ENCODE results near the gene WDR59. TPM values are rescaled to one million over a fixed set of nuclear protein-coding genes. Genes with fewer than 3 reads are reported as not detected.

Gene WDR59
- total and polyA plus RNA-seq, 3 donors from 2014 or later: 47.6 to 73.8 (median 55.0) TPM

DNA sequence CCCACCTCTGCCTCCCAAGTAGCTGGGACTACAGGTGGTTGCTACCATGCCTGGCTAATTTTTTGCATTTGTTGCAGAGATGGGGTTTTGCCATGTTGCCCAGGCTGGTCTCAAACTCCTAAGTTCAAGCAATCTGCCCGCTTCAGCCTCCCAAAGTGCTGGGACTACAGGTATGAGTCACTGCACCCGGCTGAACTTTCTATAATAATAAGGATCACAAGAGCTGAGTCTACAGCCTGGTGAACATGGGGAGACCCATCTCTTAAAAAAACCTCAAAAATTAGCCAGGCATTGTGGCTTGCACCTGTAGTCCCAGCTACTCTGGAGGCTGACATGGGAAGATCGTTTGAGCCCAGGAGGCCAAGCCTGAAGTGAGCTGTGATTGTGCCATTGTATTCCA, 53.5 kb downstream of the WDR59 start:
- no peak overlapping the region for H3K27ac ChIP-seq
- intact Hi-C loops (cut with DNase I; ENCODE audit: low total_unique reads): no loop called here

GRCh38 chr16:74929636-74930035, 55.3 kb downstream of the WDR59 start:
- TF ChIP-seq POLR2A (IDR thresholded peaks at IDR 0.05) (no peak), CTCF (IDR thresholded peaks at IDR 0.05) (no peak)
- 99 to 100% methylated on average over 2 of the region's 2 CpGs for WGBS, 2 donors
- no peak overlapping the region for H3K27ac ChIP-seq
- H3K36me3 ChIP-seq (ENCODE audit: low read depth, missing control alignments): no peaks in the 10 kb centered on the region
- intact Hi-C loops (cut with DNase I; ENCODE audit: low total_unique reads): no loop called here
- H3K4me1 ChIP-seq: no peaks in the 10 kb centered on the region
- H3K4me3 ChIP-seq: no peak overlapping the region
- no peaks in the 10 kb centered on the region for H3K9me3 ChIP-seq
- no peak for DNase-seq
- no peaks in the 10 kb centered on the region for H3K27me3 ChIP-seq

More for the DNA sequence above, 53.5 kb downstream of the WDR59 start:
- H3K36me3 ChIP-seq (ENCODE audit: low read depth, missing control alignments): no peaks in the 10 kb centered on the region
- 92 to 98% methylated on average over 3 of the region's 3 CpGs for WGBS, 2 donors
- H3K9me3 ChIP-seq: no peaks in the 10 kb centered on the region
- H3K4me1 ChIP-seq: no peaks in the 10 kb centered on the region
- no peak overlapping the region for H3K4me3 ChIP-seq
- TF ChIP-seq CTCF (IDR thresholded peaks at IDR 0.05): no peak
- TF ChIP-seq POLR2A (IDR thresholded peaks at IDR 0.05): no peak
- DNase-seq: no peak
- no peaks in the 10 kb centered on the region for H3K27me3 ChIP-seq

- Histone ChIP-seq H3K27ac (no peak overlapping the region), H3K9me3 (no peaks in the 10 kb centered on the region), H3K4me3 (no peak overlapping the region), H3K36me3 (ENCODE audit: low read depth, missing control alignments) (no peaks in the 10 kb centered on the region), H3K4me1 (no peaks in the 10 kb centered on the region), H3K27me3 (no peaks in the 10 kb centered on the region)
- intact Hi-C loops (cut with DNase I; ENCODE audit: low total_unique reads): no loop called here
- no peak for DNase-seq
- no peak for TF ChIP-seq POLR2A (IDR thresholded peaks at IDR 0.05)
- no peak for TF ChIP-seq CTCF (IDR thresholded peaks at IDR 0.05)
- WGBS, 2 donors: 86 to 87% methylated on average over 3 of the region's 3 CpGs
Measured at GRCh38 chr16:74926805-74927204, 58.1 kb downstream of the WDR59 start.

DNA sequence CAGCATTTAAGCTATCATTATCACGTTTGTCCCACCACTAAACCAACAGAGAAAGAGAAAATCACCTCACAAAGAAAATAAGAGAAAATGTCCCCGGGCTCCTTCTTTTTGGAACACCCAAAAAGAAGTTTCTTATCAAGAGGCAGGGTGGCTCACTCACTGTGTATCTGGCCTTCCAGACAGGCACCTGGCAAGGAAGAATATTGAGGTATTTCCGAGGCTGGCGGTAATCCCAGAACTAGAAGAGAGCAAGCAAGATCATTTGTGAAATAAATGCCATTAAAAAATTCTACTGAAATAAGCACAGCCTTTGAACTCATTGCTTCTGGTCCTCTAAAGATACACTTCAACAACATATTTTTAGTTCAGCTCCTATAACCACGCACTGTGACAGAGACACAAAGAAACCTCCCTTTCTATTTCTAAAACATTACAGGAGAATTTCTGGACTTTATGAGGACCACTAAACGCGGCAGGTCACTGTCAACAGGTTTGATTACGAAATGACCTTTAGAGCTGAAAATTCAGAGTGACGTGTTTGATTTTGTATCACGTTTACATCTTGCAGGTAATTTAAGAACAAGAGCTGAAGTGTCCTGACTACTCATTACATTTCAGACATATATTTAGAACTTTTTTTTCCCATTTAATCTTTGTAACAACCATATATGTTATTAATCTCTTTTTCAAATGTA, 61.0 kb downstream of the WDR59 start:
- Histone ChIP-seq H3K4me3 (no peak overlapping the region), H3K4me1 (no peaks in the 10 kb centered on the region), H3K36me3 (ENCODE audit: low read depth, missing control alignments) (no peaks in the 10 kb centered on the region), H3K27ac (no peak overlapping the region), H3K9me3 (no peaks in the 10 kb centered on the region), H3K27me3 (no peaks in the 10 kb centered on the region)
- DNase-seq: no peak
- WGBS, 2 donors: 87 to 94% methylated on average over 10 of the region's 10 CpGs
- TF ChIP-seq POLR2A (IDR thresholded peaks at IDR 0.05): no peak
- no peak for TF ChIP-seq CTCF (IDR thresholded peaks at IDR 0.05)
- intact Hi-C loops (cut with DNase I; ENCODE audit: low total_unique reads): no loop called here
